K562 (cell line): ENCODE results near the gene KCNN4. TPM values are rescaled to one million over a fixed set of nuclear protein-coding genes. Genes with fewer than 3 reads are reported as not detected.

ENCODE experiments used
- ATAC-seq: fragments of 200-7000 bp; cut with Tn5 transposase; 3 replicates; pipeline ENCODE4 v1.9.1; 2020; ENCODE audit warnings: moderate library complexity
- BruUV-seq: library from RNA; stranded (reverse); fragments of 400-500 nt; replicated peaks from 2 replicates; lab custom pipeline; 2021; lab: Mats Ljungman, UMichigan
- CTCF ChIA-PET: fragments of 300-600 bp; formaldehyde crosslinking; extraction: SDS; loops from one replicate; lab custom pipeline; 2021; ENCODE audit warnings: low intra/inter-chr PET ratio; lab: Yijun Ruan, JAX
- POLR2A ChIA-PET: fragments of 300-600, 350-650 bp; sonication (Branson Sonifier 250); formaldehyde crosslinking; extraction: SDS; loops from one replicate; lab custom pipeline; 2021; ENCODE audit warnings: antibody characterized with exemption, inconsistent platforms; lab: Yijun Ruan, JAX
- DNase-seq, 4 experiments: peaks; one replicate each; pipeline versions ENCODE4 v3.0.0 to v3.0.0-alpha.2; 2011 to 2018; ENCODE audit warnings: low spot score in 3 of 4, mixed read lengths in 3 of 4; ENCODE audit errors: extremely low read depth in 1 of 4
- FAIRE-seq: peaks from 2 replicates; lab custom pipeline; 2011; peaks lifted over from hg19 to GRCh38; lab: Jason Lieb, UNC
- H2AFZ ChIP-seq: 2 replicates; pipeline ENCODE4 v1.6.0; 2011; ENCODE audit warnings: low read depth, low read length, control low read depth, inconsistent platforms
- H3K27ac ChIP-seq: fragments of 200-600 bp; 3 replicates; pipeline ENCODE4 v1.8.0; 2011; ENCODE audit warnings: low read depth, mild to moderate bottlenecking, control low read depth, inconsistent platforms, low read length, moderate library complexity, mixed read lengths; ENCODE audit errors: extremely low read depth
- H3K27me3 ChIP-seq, 2 experiments: fragments of 300-600 bp in 1 of 2; 2 replicates in 1 of 2; 3 replicates in 1 of 2; pipeline versions ENCODE4 v1.6.0 to v1.8.0; 2011; ENCODE audit warnings: inconsistent platforms in 2 of 2, low read length in 2 of 2, mild to moderate bottlenecking in 1 of 2, mixed read lengths in 1 of 2, moderate library complexity in 1 of 2; ENCODE audit not compliant: control insufficient read depth in 2 of 2, insufficient read depth in 2 of 2
- H3K36me3 ChIP-seq: fragments of 300-600 bp; 3 replicates; pipeline ENCODE4 v1.8.0; 2011; ENCODE audit warnings: mild to moderate bottlenecking, low read length, inconsistent platforms; ENCODE audit not compliant: control insufficient read depth, insufficient read depth
- H3K4me1 ChIP-seq, 2 experiments: fragments of 200-600 bp in 1 of 2; replicated peaks in 1 of 2; 2 replicates in 1 of 2; 3 replicates in 1 of 2; pipeline versions ENCODE4 v1.5.1 to v1.8.0; 2011; ENCODE audit warnings: inconsistent platforms in 2 of 2, low read length in 2 of 2, mild to moderate bottlenecking in 1 of 2, mixed read lengths in 1 of 2, moderate library complexity in 1 of 2; ENCODE audit not compliant: control insufficient read depth in 2 of 2, insufficient read depth in 2 of 2
- H3K4me2 ChIP-seq: 2 replicates; pipeline ENCODE4 v1.6.1; 2011; ENCODE audit warnings: low read length, control low read depth, inconsistent platforms, mixed read lengths; ENCODE audit not compliant: insufficient read depth
- H3K4me3 ChIP-seq: fragments of 200-600 bp; sonication (generic), shearing (Covaris generic); 2 replicates; pipeline ENCODE4 v1.5.1; 2016; ENCODE audit warnings: control low read depth, inconsistent platforms
- H3K79me2 ChIP-seq: fragments of 200-600 bp; 3 replicates; pipeline ENCODE4 v1.8.0; 2011; ENCODE audit warnings: low read length, inconsistent platforms; ENCODE audit not compliant: control insufficient read depth, insufficient read depth
- H3K9ac ChIP-seq, 2 experiments: 2 replicates each; pipeline versions ENCODE4 v1.6.0 to v1.6.1; 2011; ENCODE audit warnings: low read depth in 2 of 2, low read length in 2 of 2, control low read depth in 1 of 2, inconsistent platforms in 1 of 2, mild to moderate bottlenecking in 1 of 2, mixed read lengths in 1 of 2; ENCODE audit not compliant: insufficient read depth in 1 of 2
- H3K9me1 ChIP-seq: one replicate; pipeline ENCODE4 v1.6.0; 2011; ENCODE audit warnings: inconsistent platforms, mild to moderate bottlenecking, low read length, moderate library complexity; ENCODE audit not compliant: control insufficient read depth, insufficient read depth
- H3K9me3 ChIP-seq: replicated peaks from 2 replicates; pipeline ENCODE4 v1.5.1; 2011; ENCODE audit warnings: low read depth, low read length, inconsistent platforms; ENCODE audit not compliant: control insufficient read depth, insufficient read depth
- H4K20me1 ChIP-seq: replicated peaks from 2 replicates; pipeline ENCODE4 v1.6.1; 2011; ENCODE audit warnings: low read length, inconsistent platforms, mixed read lengths; ENCODE audit not compliant: control insufficient read depth, insufficient read depth
- KDM1A ChIP-seq, 2 experiments: fragments of 450-650 bp; IDR thresholded peaks; 2 replicates each; pipeline ENCODE4 v1.6.1; 2016; ENCODE audit warnings: mild to moderate bottlenecking in 2 of 2
- NELFE ChIP-seq: IDR thresholded peaks from 2 replicates; pipeline ENCODE4 v1.6.1; 2011; ENCODE audit warnings: mild to moderate bottlenecking; ENCODE audit not compliant: insufficient read depth, insufficient read length
- PRMT5 ChIP-seq: sonication (generic); formaldehyde crosslinking; IDR thresholded peaks from 2 replicates; pipeline ENCODE4 v1.5.0; 2020; ENCODE audit warnings: missing genetic modification reagents
- SUPT5H ChIP-seq: fragments of 450-650 bp; IDR thresholded peaks from 2 replicates; pipeline ENCODE4 v1.6.1; 2016
- ZFP36 ChIP-seq: fragments of 150-350 bp; IDR thresholded peaks from 2 replicates; pipeline ENCODE4 v1.6.1; 2018; ENCODE audit warnings: low read length, low read depth; ENCODE audit not compliant: partially characterized antibody
- ZNF12 ChIP-seq: sonication (generic); formaldehyde crosslinking; IDR thresholded peaks from 2 replicates; pipeline ENCODE4 v1.4.0; 2020; ENCODE audit warnings: mild to moderate bottlenecking, missing genetic modification reagents
- WGBS: fragments of 100-300 bp; shearing (Covaris generic); methylation state at CpG from one replicate; pipeline ENCODE4 v1.1.6; 2016; ENCODE audit warnings: low coverage, mixed read lengths; ENCODE audit not compliant: insufficient coverage; ENCODE audit errors: missing lambda C conversion rate; 5-methylcytosine and 5-hydroxymethylcytosine counted together
- in situ Hi-C: fragments of 300-500 bp; cut with MboI; formaldehyde crosslinking; loops from 4 replicates; pipeline ENCODE4 v1.15.0; 2018; ENCODE audit warnings: inconsistent platforms, mixed read lengths
- intact Hi-C: fragments of 100-400 bp; cut with micrococcal nuclease; formaldehyde crosslinking; loops from 2 replicates; pipeline ENCODE4 v1.14.2; 2022
- polyA plus RNA-seq, 8 experiments: library from polyadenylated mRNA; depleted of rRNA in 4 of 8; stranded (reverse) in 5 of 8; unstranded in 3 of 8; fragments of >200 nt; fragmentation: Nextera tagmentation in 2 of 8; fragmentation: Illumina TruSeq in 1 of 8; extraction: Ambion mirVana in 2 of 8; extraction: Trizol in 1 of 8; gene quantifications; 2 replicates each; pipeline versions ENCODE4 v1.2.1 to v1.2.3, GENCODE V29; 2011 to 2014; ENCODE audit warnings: inconsistent platforms in 1 of 8, missing spikeins in 1 of 8
- total RNA-seq, 7 experiments: library from RNA; depleted of rRNA in 6 of 7; stranded (reverse); fragments of >200 nt in 6 of 7; fragmentation: Illumina TruSeq in 2 of 7; extraction: Trizol in 2 of 7; gene quantifications; 2 replicates each; pipeline versions ENCODE4 v1.2.1 to v1.2.3, GENCODE V29; 2011 to 2021; ENCODE audit warnings: low replicate concordance in 1 of 7
- TF ChIP-seq, protein P1 (sequence below): fragments of 250-450 bp; sonication (Bioruptor Pico); IDR thresholded peaks from 2 replicates; pipeline ENCODE4 v1.5.0; 2021
- TF ChIP-seq, protein P2 (sequence below): fragments of 450-650 bp; IDR thresholded peaks from 2 replicates; pipeline ENCODE4 v1.6.1; 2016

Gene KCNN4
- total and polyA plus RNA-seq, 9 of the 15 experiments (the other 6 are each of a cell fraction or from before 2014, with no cell fraction given), result 0.53 to 37.7 (median 25.9) TPM

DNA sequence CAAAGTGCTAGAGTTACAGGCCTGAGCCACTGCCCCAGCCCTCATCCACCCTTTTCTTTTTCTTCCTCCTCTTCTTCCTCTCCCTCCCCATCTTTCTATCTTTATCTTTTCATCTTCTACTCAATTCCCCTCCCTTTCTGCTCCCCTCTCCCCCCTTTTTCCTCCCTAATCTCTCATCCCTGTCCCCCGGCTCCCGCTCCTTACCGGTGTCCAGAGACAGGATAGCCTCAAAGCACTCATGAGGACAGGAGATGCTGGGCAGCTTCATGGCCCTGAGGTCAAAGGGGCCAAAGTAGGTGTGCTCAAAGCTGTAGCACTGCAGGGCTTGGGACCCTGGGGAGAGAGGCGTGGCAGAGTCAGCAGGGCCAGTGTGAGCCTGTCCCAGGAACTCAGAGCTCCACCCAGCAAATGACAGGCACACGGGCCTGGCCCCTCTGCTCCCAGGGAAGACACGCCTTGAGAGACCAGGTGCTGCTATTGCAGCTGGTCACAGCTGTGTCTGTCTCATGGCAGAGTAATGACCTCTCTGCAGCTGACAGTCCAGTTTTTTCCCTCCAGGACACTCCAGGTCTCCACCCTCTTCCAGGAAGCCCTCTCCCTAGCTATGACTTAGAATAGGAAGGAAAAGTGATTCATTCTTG lies 18.8 kb upstream of the KCNN4 start:
- H2AFZ ChIP-seq, result no peak overlapping the region
- H3K79me2 ChIP-seq, result no peaks in the 10 kb centered on the region
- intact Hi-C loops, result no loop called here
- peaks cover 4 to 11% of the 10 kb centered on the region in 2 experiments; a peak in 3 of 5 replicates for H3K27me3 ChIP-seq
- H3K9me1 ChIP-seq, result no peaks in the 10 kb centered on the region
- TF ChIP-seq SUPT5H (no peak), ZFP36 (no peak), PRMT5 (CRISPR knock-in tag) (no peak), ZNF12 (CRISPR knock-in tag) (no peak), KDM1A (IDR thresholded peaks at IDR 0.05) (0 out of 4 replicates have a peak, but pooled peaks of 1 of the 2 experiments have one; percentile 3), NELFE (no peak)
- TF ChIP-seq, protein P1, sequence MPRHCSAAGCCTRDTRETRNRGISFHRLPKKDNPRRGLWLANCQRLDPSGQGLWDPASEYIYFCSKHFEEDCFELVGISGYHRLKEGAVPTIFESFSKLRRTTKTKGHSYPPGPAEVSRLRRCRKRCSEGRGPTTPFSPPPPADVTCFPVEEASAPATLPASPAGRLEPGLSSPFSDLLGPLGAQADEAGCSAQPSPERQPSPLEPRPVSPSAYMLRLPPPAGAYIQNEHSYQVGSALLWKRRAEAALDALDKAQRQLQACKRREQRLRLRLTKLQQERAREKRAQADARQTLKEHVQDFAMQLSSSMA (CRISPR knock-in tag), result no peak
- TF ChIP-seq, protein P2, sequence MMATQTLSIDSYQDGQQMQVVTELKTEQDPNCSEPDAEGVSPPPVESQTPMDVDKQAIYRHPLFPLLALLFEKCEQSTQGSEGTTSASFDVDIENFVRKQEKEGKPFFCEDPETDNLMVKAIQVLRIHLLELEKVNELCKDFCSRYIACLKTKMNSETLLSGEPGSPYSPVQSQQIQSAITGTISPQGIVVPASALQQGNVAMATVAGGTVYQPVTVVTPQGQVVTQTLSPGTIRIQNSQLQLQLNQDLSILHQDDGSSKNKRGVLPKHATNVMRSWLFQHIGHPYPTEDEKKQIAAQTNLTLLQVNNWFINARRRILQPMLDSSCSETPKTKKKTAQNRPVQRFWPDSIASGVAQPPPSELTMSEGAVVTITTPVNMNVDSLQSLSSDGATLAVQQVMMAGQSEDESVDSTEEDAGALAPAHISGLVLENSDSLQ, result no peak
- H3K4me1 ChIP-seq, result peaks cover 0 to 22% of the 10 kb centered on the region in 2 experiments; a peak in 4 of 5 replicates
- H3K36me3 ChIP-seq, result no peaks in the 10 kb centered on the region
- H3K9me3 ChIP-seq, result no peaks in the 10 kb centered on the region
- no peak overlapping the region; a peak in 1 of 4 replicates for H3K9ac ChIP-seq
- ChIA-PET POLR2A (interaction anchor here (0.6 to 1.5 kb wide), 3 partner anchors 10 to 879 kb away, joined by 3 to 5 read pairs (median 3); no protein-coding TSS in a partner anchor), CTCF (no interaction called here)
- H3K27ac ChIP-seq, result no peak overlapping the region
- peak in 1 of 4 experiments; percentile 32 for DNase-seq
- WGBS, result 16% methylated on average over 6 of the region's 6 CpGs
- in situ Hi-C loops, result no loop called here
- no peak for FAIRE-seq
- no TSS peak for BruUV-seq
- H3K4me2 ChIP-seq, result no peak overlapping the region
- H3K4me3 ChIP-seq, result no peak overlapping the region
- ATAC-seq, result peak; percentile 57
- H4K20me1 ChIP-seq, result no peaks in the 10 kb centered on the region; the same call in 1 of the 2 replicates
